ENCODE measurements around the gene FAM228A. TPM values are rescaled to one million over a fixed set of nuclear protein-coding genes. Genes with fewer than 3 reads are reported as not detected.

Gene FAM228A
- total and polyA plus RNA-seq, 2 experiments from 2014 or later = 0.13 TPM; not detected in 1

DNA sequence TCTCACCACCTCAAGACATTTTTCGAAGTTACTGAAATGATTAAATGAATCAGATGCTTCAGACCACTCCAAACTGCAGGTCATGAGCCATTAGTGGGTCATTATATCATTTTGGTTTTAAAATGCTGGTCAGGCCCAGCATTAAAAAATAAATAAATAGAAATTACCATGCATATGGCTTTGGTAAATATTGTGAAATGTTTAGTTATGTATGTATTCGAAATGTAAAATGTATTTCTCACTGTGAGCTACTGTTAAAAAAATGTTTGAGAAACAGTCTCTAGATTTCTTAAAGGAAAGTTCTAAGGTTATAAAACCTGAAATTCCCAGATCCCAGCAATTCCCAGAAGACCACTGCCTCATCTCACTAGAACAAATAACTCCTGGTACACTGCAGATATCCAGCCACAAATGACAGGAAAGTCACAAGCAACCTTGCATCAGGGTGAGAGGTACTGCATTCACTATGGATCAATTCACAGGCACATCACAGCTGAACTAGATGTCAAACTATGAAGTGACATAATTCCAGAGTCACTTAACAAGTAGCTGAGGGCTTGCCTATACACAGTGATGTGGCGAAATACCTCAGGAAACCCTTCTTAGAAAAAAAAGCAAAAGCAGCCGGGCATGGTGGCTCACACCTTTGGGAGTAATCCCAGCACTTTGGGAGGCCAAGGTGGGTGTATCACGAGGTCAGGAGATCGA lies 46.6 kb downstream of the FAM228A start:
- Histone ChIP-seq H3K9me3 (ENCODE audit: low read depth) (no peaks in the 10 kb centered on the region), H3K9me2 (replicated peaks; ENCODE audit: insufficient read depth) (no peaks in the 10 kb centered on the region), H3K4me2 (no peak overlapping the region), H3K27me3 (no peaks in the 10 kb centered on the region), H3K36me3 (replicated peaks; ENCODE audit: insufficient read depth, low read depth) (no peaks in the 10 kb centered on the region), H4K20me1 (ENCODE audit: insufficient read depth, poor library complexity, severe bottlenecking) (no peaks in the 10 kb centered on the region), H3K4me3 (no peak overlapping the region), H3K79me2 (no peaks in the 10 kb centered on the region), H3K4me1 (ENCODE audit: insufficient read depth) (no peaks in the 10 kb centered on the region), H3K27ac (no peak overlapping the region), H2AFZ (no peak overlapping the region)
- TF ChIP-seq EZH2 (IDR thresholded peaks at IDR 0.05; ENCODE audit: borderline replicate concordance) (no peak), EZH2phosphoT487 (IDR thresholded peaks at IDR 0.05; ENCODE audit: low read depth, severe bottlenecking, unreplicated experiment) (no peak)
- TF ChIP-seq, protein P1, sequence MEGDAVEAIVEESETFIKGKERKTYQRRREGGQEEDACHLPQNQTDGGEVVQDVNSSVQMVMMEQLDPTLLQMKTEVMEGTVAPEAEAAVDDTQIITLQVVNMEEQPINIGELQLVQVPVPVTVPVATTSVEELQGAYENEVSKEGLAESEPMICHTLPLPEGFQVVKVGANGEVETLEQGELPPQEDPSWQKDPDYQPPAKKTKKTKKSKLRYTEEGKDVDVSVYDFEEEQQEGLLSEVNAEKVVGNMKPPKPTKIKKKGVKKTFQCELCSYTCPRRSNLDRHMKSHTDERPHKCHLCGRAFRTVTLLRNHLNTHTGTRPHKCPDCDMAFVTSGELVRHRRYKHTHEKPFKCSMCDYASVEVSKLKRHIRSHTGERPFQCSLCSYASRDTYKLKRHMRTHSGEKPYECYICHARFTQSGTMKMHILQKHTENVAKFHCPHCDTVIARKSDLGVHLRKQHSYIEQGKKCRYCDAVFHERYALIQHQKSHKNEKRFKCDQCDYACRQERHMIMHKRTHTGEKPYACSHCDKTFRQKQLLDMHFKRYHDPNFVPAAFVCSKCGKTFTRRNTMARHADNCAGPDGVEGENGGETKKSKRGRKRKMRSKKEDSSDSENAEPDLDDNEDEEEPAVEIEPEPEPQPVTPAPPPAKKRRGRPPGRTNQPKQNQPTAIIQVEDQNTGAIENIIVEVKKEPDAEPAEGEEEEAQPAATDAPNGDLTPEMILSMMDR (IDR thresholded peaks at IDR 0.05; ENCODE audit: poor library complexity) = no peak
- DNase-seq (ENCODE audit: low spot score) = no peak
- 92% methylated on average over 6 of the region's 6 CpGs for WGBS (ENCODE audit: low lambda C conversion rate, missing lambda C conversion rate)

DNA sequence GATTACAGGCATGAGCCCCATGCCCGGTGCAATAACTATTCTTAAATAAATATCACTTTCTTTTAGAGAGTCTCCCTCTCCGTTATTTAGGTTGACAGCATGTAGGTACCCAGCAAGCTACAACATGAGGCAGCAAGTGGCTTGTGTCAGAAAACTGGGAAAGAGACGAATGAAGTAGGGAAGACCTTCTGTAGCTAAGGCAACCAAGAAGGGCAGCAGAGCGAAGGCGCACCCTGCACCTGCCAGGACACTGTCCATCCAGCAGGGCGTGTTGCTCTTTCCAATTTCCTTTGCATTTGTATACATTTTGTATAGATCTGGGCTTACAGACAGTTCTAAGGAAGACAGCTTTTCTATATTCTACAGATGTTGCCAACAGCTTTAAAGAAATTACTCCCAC lies 48.1 kb downstream of the FAM228A start:
- Histone ChIP-seq H4K20me1 (ENCODE audit: insufficient read depth, poor library complexity, severe bottlenecking) (no peaks in the 10 kb centered on the region), H3K27me3 (no peaks in the 10 kb centered on the region), H3K36me3 (replicated peaks; ENCODE audit: insufficient read depth, low read depth) (no peaks in the 10 kb centered on the region), H3K9me3 (ENCODE audit: low read depth) (no peaks in the 10 kb centered on the region), H3K4me2 (no peak overlapping the region), H3K4me3 (no peak overlapping the region), H3K79me2 (no peaks in the 10 kb centered on the region), H3K27ac (no peak overlapping the region), H3K9me2 (replicated peaks; ENCODE audit: insufficient read depth) (no peaks in the 10 kb centered on the region), H3K4me1 (ENCODE audit: insufficient read depth) (no peaks in the 10 kb centered on the region), H2AFZ (no peak overlapping the region)
- DNase-seq (ENCODE audit: low spot score) = no peak
- 78% methylated on average over 6 of the region's 6 CpGs for WGBS (ENCODE audit: low lambda C conversion rate, missing lambda C conversion rate)
- TF ChIP-seq EZH2 (IDR thresholded peaks at IDR 0.05; ENCODE audit: borderline replicate concordance) = no peak
- no peak for TF ChIP-seq EZH2phosphoT487 (IDR thresholded peaks at IDR 0.05; ENCODE audit: low read depth, severe bottlenecking, unreplicated experiment)
- TF ChIP-seq, protein P1 (IDR thresholded peaks at IDR 0.05; ENCODE audit: poor library complexity) = no peak

DNA sequence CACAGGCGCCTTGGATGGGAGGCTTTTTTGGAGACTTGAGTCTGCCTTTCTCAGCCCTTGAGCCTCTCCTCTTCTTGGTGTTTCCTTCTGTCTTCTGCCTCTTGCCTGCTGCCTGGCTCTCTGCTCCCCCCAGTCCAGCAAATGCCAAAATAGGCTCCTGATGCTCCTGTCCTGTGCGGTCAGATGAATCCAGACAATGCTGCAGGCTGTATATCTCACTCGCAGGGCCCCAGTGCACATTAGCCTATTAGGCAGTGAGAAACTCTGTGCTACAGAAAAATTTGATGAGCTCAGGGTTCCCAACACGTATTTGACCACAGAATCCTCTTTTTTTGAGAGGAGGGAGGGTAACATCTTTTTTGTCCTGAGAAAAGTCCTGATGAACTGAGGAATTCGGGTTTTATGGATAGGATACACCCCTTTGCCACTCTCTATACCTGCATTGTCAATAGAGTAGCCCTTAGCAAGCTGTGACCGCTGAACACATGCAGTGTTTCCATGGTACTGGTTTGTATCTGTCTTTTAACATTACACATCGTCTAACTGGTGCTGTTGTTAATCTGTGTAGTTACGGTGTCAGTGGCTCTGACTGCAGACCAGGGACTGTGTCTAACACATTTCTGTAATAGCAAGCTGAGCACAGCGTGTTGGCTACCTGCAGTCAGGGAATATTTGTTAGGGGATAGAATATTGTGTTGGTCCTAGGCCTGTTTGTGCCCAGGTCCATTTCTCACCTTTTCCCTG lies 50.8 kb downstream of the FAM228A start:
- WGBS (ENCODE audit: low lambda C conversion rate, missing lambda C conversion rate) = 86% methylated on average over 9 of the region's 9 CpGs
- no peaks in the 10 kb centered on the region for H3K4me1 ChIP-seq (ENCODE audit: insufficient read depth)
- H3K9me3 ChIP-seq (ENCODE audit: low read depth) = no peaks in the 10 kb centered on the region
- H3K27me3 ChIP-seq = no peaks in the 10 kb centered on the region
- H3K27ac ChIP-seq = no peak overlapping the region
- no peaks in the 10 kb centered on the region for H3K36me3 ChIP-seq (replicated peaks; ENCODE audit: insufficient read depth, low read depth)
- H2AFZ ChIP-seq = no peak overlapping the region
- no peaks in the 10 kb centered on the region for H3K9me2 ChIP-seq (replicated peaks; ENCODE audit: insufficient read depth)
- DNase-seq (ENCODE audit: low spot score) = no peak
- no peaks in the 10 kb centered on the region for H4K20me1 ChIP-seq (ENCODE audit: insufficient read depth, poor library complexity, severe bottlenecking)
- no peak overlapping the region for H3K4me2 ChIP-seq
- H3K79me2 ChIP-seq = no peaks in the 10 kb centered on the region
- TF ChIP-seq EZH2phosphoT487 (IDR thresholded peaks at IDR 0.05; ENCODE audit: low read depth, severe bottlenecking, unreplicated experiment) (no peak), EZH2 (IDR thresholded peaks at IDR 0.05; ENCODE audit: borderline replicate concordance) (no peak)
- TF ChIP-seq, protein P1 (IDR thresholded peaks at IDR 0.05; ENCODE audit: poor library complexity) = no peak
- no peak overlapping the region for H3K4me3 ChIP-seq
